ENCODE data around the gene RPS13. TPM values are rescaled to one million over a fixed set of nuclear protein-coding genes. Genes with fewer than 3 reads are reported as not detected.
A peak's percentile ranks its signal among the peaks of the same experiment; 100 is the strongest.
"Not testable (repeated sequence)": the region's sequence is repeated elsewhere in the genome, so short reads cannot be mapped to it uniquely, and the experiment has no call there.

Gene RPS13
- total RNA-seq, 2 donors from 2014 or later: 970 to 1,088 TPM

DNA sequence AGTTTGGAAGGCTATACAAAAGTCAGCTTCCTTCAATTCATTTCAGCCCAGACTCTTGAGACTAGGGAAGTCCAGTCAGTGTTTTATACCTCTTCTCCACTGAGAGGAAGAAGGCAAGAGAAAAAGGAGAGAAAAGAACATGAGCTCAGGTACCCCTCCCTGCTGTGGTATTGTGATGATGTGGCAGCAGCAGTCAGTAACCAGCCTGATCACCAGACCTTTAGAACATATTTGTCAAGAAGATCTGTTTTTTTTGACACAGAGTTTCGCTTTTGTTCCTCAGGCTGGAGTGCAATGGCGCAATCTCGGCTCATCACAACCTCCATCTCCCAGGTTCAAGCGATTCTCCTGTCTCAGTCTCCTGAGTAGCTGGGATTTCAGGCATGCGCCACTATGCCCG, 21.2 kb upstream of the RPS13 start:
- peaks cover 76% of the 10 kb centered on the region for H3K36me3 Mint-ChIP-seq (ENCODE audit: low read depth)
- H3K9ac ChIP-seq (ENCODE audit: extremely low read depth, low read length, poor library complexity, severe bottlenecking): no peak overlapping the region
- H3K4me1 ChIP-seq (ENCODE audit: control insufficient read depth, insufficient read depth, low read length): no peaks in the 10 kb centered on the region
- WGBS, 2 experiments (ENCODE audit: insufficient coverage in 1 of 2, insufficient read length in 1 of 2): 93 to 94% methylated on average over 6 of the region's 6 CpGs
- no peaks in the 10 kb centered on the region for H3K9me3 Mint-ChIP-seq
- no peaks in the 10 kb centered on the region for H3K27me3 ChIP-seq (ENCODE audit: control insufficient read depth, insufficient read depth, low read length, poor library complexity, severe bottlenecking)
- H3K27ac ChIP-seq (ENCODE audit: low read depth, low read length): no peak overlapping the region
- no peak overlapping the region for H3K4me3 Mint-ChIP-seq
- TF ChIP-seq, protein P1, sequence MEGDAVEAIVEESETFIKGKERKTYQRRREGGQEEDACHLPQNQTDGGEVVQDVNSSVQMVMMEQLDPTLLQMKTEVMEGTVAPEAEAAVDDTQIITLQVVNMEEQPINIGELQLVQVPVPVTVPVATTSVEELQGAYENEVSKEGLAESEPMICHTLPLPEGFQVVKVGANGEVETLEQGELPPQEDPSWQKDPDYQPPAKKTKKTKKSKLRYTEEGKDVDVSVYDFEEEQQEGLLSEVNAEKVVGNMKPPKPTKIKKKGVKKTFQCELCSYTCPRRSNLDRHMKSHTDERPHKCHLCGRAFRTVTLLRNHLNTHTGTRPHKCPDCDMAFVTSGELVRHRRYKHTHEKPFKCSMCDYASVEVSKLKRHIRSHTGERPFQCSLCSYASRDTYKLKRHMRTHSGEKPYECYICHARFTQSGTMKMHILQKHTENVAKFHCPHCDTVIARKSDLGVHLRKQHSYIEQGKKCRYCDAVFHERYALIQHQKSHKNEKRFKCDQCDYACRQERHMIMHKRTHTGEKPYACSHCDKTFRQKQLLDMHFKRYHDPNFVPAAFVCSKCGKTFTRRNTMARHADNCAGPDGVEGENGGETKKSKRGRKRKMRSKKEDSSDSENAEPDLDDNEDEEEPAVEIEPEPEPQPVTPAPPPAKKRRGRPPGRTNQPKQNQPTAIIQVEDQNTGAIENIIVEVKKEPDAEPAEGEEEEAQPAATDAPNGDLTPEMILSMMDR (conservative IDR thresholded peaks at IDR 0.05): no peak
- no peaks in the 10 kb centered on the region for H3K9me3 ChIP-seq (ENCODE audit: control insufficient read depth, low read length)
- H3K27me3 Mint-ChIP-seq (ENCODE audit: insufficient read depth): no peaks in the 10 kb centered on the region
- H3K27ac Mint-ChIP-seq: no peak overlapping the region
- H3K36me3 ChIP-seq (ENCODE audit: control insufficient read depth, insufficient read depth, low read length): peaks cover 86% of the 10 kb centered on the region
- no peaks in the 10 kb centered on the region for H3K4me1 Mint-ChIP-seq
- DNase-seq: no peak
- H3K4me3 ChIP-seq (ENCODE audit: low read length): no peak overlapping the region

DNA sequence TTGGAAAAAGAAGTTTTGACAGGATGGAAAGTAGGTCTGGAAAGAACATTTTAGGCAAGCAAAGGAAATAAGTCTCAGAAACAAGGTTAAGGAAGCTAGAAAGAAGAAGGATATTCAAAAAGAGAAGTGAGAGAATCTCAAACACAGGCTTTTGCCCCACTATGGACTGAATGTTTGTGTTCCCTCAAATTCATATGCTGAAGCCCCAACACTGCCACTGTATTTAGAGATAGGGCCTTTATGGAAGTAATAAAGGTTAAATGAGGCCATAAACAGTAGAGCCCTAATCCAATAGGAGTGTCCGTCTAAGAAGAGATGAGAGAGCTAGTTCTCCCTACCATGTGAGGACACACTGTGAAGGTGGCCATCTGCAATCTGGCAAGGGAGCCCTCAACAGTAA, 20.6 kb upstream of the RPS13 start:
- TF ChIP-seq, protein P1 (conservative IDR thresholded peaks at IDR 0.05): no peak
- Histone ChIP-seq H3K4me3 (ENCODE audit: low read length) (no peak overlapping the region), H3K36me3 (ENCODE audit: control insufficient read depth, insufficient read depth, low read length) (peaks cover 85% of the 10 kb centered on the region), H3K9me3 (ENCODE audit: control insufficient read depth, low read length) (no peaks in the 10 kb centered on the region), H3K27ac (ENCODE audit: low read depth, low read length) (no peak overlapping the region), H3K9ac (ENCODE audit: extremely low read depth, low read length, poor library complexity, severe bottlenecking) (no peak overlapping the region), H3K27me3 (ENCODE audit: control insufficient read depth, insufficient read depth, low read length, poor library complexity, severe bottlenecking) (no peaks in the 10 kb centered on the region), H3K4me1 (ENCODE audit: control insufficient read depth, insufficient read depth, low read length) (no peaks in the 10 kb centered on the region)
- H3K9me3 Mint-ChIP-seq: no peaks in the 10 kb centered on the region
- no peaks in the 10 kb centered on the region for H3K27me3 Mint-ChIP-seq (ENCODE audit: insufficient read depth)
- no peak overlapping the region for H3K4me3 Mint-ChIP-seq
- H3K36me3 Mint-ChIP-seq (ENCODE audit: low read depth): peaks cover 77% of the 10 kb centered on the region
- DNase-seq: no peak
- H3K27ac Mint-ChIP-seq: no peak overlapping the region
- no peaks in the 10 kb centered on the region for H3K4me1 Mint-ChIP-seq
- WGBS, 2 experiments (ENCODE audit: insufficient coverage in 1 of 2, insufficient read length in 1 of 2): 89 to 95% methylated on average over 1 of the region's 1 CpG

DNA sequence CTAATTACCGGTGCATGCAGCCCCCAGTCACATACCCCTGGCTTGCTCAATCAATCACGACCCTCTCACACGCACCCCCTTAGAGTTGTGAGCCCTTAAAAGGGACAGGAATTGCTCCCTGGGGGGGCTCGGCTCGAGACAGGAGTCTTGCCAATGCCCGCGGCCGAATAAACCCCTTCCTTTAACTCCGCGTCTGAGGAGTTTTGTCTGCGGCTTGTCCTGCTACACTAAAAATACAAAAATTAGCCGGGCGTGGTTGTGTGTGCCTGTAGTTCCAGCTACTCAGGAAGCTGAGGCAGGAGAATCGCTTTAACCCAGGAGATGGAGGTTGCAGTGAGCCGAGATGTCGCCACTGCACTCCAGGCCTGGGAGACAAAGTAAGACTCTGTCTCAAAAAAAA, 8.5 kb upstream of the RPS13 start:
- Mint-ChIP-seq H3K36me3 (ENCODE audit: low read depth) (peaks cover 32% of the 10 kb centered on the region), H3K4me1 (peaks cover 13% of the 10 kb centered on the region), H3K27ac (peak overlapping the region; percentile 86)
- not testable (repeated sequence) for H3K9me3 ChIP-seq (ENCODE audit: control insufficient read depth, low read length); H3K27ac ChIP-seq (ENCODE audit: low read depth, low read length); H3K27me3 Mint-ChIP-seq (ENCODE audit: insufficient read depth); H3K27me3 ChIP-seq (ENCODE audit: control insufficient read depth, insufficient read depth, low read length, poor library complexity, severe bottlenecking); H3K9ac ChIP-seq (ENCODE audit: extremely low read depth, low read length, poor library complexity, severe bottlenecking); H3K4me3 Mint-ChIP-seq; DNase-seq; H3K4me3 ChIP-seq (ENCODE audit: low read length); H3K4me1 ChIP-seq (ENCODE audit: control insufficient read depth, insufficient read depth, low read length); H3K9me3 Mint-ChIP-seq
- peaks cover 49% of the 10 kb centered on the region for H3K36me3 ChIP-seq (ENCODE audit: control insufficient read depth, insufficient read depth, low read length)
- 89 to 93% methylated on average over 13 to 16 of the region's 16 CpGs for WGBS, 2 experiments (ENCODE audit: insufficient coverage in 1 of 2, insufficient read length in 1 of 2)

DNA sequence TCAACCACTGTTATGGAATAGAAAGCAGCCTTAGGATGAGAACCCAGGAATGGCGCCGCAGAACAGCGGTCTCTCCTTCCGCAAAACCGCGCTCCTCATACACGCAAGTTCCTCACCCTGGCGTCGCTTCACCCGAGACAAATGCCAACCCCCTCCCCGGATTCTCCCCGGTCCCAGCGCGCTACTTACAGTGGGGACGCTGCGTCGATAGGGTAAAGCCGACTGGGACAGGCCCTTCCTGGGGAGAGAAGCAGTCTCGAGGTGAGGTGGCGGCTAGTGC, 287 bp downstream of the RPS13 start:
- DNase-seq: no peak
- TF ChIP-seq, protein P1 (conservative IDR thresholded peaks at IDR 0.05): no peak
- Histone ChIP-seq H3K4me1 (ENCODE audit: control insufficient read depth, insufficient read depth, low read length) (peaks cover 7% of the 10 kb centered on the region), H3K9me3 (ENCODE audit: control insufficient read depth, low read length) (no peaks in the 10 kb centered on the region), H3K36me3 (ENCODE audit: control insufficient read depth, insufficient read depth, low read length) (peaks cover 27% of the 10 kb centered on the region), H3K9ac (ENCODE audit: extremely low read depth, low read length, poor library complexity, severe bottlenecking) (peak overlapping the region; percentile 93), H3K27ac (ENCODE audit: low read depth, low read length) (peak overlapping the region; percentile 59), H3K27me3 (ENCODE audit: control insufficient read depth, insufficient read depth, low read length, poor library complexity, severe bottlenecking) (no peaks in the 10 kb centered on the region), H3K4me3 (ENCODE audit: low read length) (peak overlapping the region; percentile 95)
- Mint-ChIP-seq H3K27ac (peak overlapping the region; percentile 99), H3K36me3 (ENCODE audit: low read depth) (peaks cover 35% of the 10 kb centered on the region), H3K27me3 (ENCODE audit: insufficient read depth) (no peaks in the 10 kb centered on the region), H3K4me1 (peaks cover 7% of the 10 kb centered on the region), H3K4me3 (peak overlapping the region; percentile 99), H3K9me3 (no peaks in the 10 kb centered on the region)
- 0% methylated on average over 7 to 20 of the region's 20 CpGs for WGBS, 2 experiments (ENCODE audit: insufficient coverage in 1 of 2, insufficient read length in 1 of 2)

Measured in endodermal cell (in vitro differentiated cells).